Right lobe of liver (tissue), 4 donors: ENCODE measurements around the gene ACIN1.

ENCODE experiments used
- POLR2A ChIP-seq: fragments of 450-650 bp; IDR thresholded peaks from one replicate; pipeline ENCODE4 v1.6.1; 2017; ENCODE audit warnings: antibody characterized with exemption, mild to moderate bottlenecking
- TF ChIP-seq, protein P1 (sequence below), 4 donors: fragments of 200-600 bp in 3 of 4; fragments of 450-650 bp in 1 of 4; IDR thresholded peaks; one replicate each; pipeline versions ENCODE4 v1.5.1 to v1.8.0; 2016 to 2022; ENCODE audit warnings: antibody characterized with exemption in 4 of 4, mild to moderate bottlenecking in 2 of 4
- donor health status: DM: no; HTN: no; CAD: no.
- donor health status: DM: no; HTN: no; CAD: no.
- donor health status: DM: no; HTN: yes; CAD: no.

DNA sequence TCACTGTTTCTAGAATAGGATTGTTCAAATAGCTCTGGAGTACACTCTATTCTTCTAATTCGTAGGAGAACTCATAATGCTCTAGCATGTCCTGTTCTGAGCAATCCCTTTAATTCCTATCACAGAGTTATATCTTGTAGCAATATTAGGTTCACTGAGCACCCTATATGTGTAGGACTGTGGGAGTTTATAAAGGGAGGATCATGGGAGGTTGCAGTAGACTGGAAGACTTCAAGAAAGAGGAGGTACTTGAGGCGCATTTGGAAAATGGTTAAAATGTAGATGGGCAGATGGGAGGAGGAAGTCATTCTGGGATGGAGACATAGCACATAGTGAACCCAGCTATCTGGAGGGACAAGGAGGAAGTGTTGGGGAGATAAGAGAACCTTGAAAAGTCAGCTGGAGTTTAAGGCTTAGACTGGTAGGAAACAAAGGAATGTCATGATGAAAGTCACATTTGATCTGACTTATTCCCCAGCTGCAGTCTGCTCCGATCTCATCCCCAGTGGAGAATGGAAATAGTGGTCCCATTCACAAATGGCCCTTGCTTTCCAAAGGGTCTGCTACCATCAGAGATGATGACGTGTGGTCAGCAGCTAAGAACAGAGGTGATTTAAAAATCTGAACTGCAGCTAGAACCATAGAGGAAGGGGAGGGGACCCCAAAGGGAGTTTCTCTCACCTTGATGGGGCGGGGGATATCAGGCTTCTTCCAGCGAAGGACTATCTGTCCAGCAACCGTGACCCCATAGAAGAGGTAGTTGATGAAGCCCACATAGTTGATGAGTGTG is 34.2 kb upstream of the ACIN1 start:
- TF ChIP-seq, protein P1, sequence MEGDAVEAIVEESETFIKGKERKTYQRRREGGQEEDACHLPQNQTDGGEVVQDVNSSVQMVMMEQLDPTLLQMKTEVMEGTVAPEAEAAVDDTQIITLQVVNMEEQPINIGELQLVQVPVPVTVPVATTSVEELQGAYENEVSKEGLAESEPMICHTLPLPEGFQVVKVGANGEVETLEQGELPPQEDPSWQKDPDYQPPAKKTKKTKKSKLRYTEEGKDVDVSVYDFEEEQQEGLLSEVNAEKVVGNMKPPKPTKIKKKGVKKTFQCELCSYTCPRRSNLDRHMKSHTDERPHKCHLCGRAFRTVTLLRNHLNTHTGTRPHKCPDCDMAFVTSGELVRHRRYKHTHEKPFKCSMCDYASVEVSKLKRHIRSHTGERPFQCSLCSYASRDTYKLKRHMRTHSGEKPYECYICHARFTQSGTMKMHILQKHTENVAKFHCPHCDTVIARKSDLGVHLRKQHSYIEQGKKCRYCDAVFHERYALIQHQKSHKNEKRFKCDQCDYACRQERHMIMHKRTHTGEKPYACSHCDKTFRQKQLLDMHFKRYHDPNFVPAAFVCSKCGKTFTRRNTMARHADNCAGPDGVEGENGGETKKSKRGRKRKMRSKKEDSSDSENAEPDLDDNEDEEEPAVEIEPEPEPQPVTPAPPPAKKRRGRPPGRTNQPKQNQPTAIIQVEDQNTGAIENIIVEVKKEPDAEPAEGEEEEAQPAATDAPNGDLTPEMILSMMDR (IDR thresholded peaks at IDR 0.05): no peak
- TF ChIP-seq POLR2A: no peak
